HG03342 (cell line): ENCODE results near the gene STRA8.
A peak's percentile ranks its signal among the peaks of the same experiment; 100 is the strongest.

Experiments used
- ATAC-seq: cut with Tn5 transposase; IDR thresholded peaks from one replicate; pipeline ENCODE4 v1.9.1; 2021; ENCODE audit warnings: mild to moderate bottlenecking, moderate library complexity; ENCODE audit not compliant: unreplicated experiment

The STRA8 gene, protein sequence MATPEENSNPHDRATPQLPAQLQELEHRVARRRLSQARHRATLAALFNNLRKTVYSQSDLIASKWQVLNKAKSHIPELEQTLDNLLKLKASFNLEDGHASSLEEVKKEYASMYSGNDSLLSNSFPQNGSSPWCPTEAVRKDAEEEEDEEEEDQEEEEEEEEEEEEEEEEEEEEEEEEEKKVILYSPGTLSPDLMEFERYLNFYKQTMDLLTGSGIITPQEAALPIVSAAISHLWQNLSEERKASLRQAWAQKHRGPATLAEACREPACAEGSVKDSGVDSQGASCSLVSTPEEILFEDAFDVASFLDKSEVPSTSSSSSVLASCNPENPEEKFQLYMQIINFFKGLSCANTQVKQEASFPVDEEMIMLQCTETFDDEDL

DNA sequence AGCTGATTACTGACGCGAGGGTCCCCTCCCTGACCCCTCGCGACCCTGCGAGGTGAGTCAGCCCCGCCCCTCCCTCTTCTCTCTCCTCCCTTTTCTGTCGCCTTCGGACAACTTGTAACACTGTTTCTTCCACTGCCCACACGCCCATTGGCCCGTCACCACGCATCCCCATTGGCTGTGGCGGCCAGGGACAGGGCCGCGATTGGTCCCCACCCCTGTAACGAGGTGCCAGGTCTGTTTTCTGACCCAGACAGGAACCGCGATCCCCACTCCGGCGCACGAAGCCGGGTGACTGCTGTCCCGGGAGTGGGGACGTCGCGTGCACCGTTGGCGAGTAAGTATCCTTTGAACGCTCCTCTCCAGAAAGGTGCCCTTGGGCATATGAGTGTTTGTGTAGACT, at the start of gene STRA8:
TSS of gene STRA8 (plus strand) at position 269 of the 400 bp plus-strand sequence. CDS start 6,687 bp downstream, outside the sequence.
- ATAC-seq = no peak

DNA sequence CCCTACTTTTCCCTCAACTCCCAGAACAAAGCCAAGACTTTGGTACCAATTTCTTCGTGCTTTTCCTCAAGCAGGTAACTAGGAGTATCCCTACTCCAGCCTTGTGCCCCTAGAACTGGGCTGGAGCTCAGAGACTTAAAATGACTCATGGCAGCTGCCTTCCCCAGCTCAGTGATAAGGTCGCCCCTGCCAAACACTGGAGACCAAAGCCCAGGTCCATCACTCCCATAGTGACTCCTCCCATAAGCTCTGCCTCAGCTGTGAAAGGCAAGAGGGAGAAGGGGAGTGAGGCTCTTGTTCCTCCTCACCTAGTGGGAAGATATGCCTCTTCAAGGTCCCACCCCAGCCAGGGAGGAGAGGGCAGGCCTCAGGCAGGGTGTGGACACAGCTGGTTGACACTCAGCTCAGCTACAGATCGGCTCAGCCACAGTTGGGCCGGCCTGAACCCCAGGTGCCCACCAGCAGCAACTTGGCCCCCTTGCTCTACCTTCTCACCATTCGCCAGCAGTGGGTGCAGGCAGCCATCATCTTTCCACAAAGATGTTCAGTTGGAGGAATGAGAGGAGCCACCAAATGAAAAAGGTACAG, 49.3 kb upstream of the STRA8 start:
- no peak for ATAC-seq

DNA sequence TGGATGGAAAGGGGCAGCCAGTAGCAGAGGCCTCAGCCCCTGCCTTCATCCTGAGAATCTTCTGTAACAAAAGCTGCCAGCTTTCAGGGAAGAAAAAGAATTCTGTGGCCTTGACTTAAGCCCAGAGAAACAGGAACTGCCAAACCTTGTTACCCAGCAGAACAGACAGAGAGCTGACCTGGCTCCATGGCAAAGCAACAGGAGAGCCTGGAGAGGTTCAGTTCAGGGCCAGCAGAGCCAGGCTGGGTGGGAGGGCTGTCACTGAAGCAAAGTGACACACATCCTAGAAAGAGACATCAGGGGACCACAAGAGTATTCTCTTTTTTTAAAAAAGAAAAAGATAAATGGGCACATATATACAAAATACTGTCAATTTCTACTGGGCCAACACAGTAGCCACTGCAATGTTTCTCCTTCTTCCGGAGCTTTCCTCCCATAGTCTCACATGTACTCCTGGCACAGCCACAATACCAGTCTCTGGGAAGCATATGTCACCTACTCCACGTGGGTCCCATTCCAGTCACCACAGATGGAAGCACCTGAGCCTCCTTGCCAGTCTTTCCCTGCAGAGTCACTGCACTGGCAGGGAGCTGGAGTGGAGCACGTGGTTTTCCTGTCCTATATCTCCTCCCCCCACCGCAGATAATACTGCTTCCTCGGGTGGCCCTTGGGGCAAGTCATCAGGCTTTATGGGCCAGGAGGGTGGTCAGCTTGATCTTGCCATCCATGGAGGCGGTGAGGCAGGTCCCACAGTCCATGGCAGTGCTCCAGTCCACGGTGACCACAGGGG, 48.0 kb upstream of the STRA8 start:
- ATAC-seq = no peak

DNA sequence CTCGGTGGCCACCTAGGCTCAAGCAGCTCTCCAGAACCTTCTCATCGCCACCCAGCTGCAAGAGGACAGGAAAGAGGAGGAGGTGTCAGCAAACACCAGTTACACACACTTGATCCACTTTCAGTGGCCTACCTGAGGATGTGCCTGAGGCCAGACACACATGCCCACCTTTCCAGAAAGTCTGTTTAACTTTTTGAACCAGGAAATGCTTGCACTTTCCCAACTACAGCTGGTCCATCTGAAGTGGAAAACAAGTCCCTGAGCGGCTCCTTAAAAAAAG, 47.4 kb upstream of the STRA8 start:
- no peak for ATAC-seq

DNA sequence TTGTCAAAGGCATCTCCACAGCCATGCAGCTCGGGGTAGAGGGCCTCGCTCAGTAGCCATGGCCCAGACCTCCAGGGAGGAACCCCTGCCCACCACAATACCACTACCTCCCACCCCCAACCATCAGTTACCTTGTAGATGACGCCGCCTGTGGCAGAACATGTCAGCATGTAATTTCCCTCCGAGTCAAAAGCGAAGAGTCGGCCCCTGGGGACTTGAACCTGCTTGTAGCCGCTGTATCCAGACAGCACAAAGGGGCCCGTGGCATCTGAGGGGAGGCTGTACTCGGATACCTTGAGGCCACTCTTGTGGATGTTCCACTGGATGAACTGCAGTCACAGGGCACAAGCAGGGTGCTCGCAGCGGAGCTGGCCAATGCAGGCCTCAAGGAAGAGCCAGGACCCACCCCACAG, 46.8 kb upstream of the STRA8 start:
- peak; percentile 57 for ATAC-seq

DNA sequence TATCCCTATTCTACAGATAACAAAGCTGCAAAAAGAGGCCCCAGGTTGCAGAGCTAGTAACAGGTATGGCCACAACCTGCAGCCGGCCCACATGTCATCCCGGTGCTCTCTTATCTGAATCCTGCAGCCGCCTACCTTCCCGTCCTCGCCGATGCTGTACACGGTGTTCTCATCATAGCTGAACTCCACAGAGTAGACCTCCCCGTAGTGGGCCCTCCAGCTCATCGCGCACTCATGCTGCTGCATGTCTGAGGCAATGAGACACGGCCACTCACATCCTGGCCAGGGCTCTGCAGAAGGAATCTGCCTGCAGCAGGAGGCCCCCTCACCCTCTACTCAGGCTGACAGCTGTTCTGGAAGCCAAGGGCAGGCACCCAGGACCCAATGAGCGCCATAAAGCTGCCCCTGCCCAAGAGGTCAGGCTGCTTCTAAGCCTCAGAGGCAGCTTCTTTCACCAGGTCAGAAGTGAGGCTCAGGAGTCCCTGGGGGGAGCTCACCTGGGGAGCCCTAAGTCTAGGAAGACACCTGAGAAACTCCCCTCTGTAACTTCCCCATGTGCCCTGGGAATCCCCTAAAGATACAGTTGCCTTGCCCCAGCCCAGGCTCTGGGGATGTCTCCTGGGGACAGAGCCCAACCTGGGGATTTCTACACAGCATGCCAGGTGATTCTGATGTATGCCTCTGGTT, 45.2 kb upstream of the STRA8 start:
- peak; percentile 46 for ATAC-seq

DNA sequence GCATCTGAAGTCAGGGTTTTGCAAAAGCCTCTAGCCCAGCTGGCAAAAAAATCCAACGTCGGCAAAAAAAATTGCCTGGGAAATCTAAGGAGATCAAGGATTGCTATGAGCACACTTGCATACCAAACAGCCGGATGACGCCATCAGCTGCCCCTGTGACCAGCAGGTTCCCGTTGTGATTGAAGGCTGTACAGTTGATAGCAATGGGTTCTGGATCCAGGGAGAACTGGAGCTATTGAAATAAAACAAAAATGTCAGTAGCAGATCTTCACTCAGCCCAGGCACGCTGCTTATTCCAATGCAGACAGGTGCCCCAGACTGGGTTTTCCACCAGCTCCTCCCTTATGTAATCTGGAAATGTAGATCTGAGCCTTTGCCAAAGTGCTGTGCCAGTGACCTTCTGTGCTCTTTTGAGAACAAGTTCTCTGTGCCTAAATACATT, 44.4 kb upstream of the STRA8 start:
- ATAC-seq = no peak

DNA sequence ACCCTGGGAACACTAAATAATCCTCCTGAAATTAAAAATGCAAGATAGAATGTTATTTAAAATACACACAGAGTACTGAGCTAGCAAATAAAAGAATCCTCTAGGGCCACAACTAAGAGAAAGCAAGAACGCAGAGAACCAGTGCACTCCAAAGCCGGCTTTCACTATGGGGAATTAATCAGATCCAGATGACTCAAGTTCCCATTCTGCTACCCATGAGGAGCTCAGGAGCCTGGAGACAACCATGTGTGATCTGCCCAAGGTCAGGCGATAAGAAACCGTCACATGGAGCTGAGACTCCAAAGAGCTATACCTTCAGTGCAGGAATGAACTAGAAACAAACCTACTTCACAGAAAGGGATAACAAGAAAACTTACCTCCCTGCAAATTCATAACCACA, 43.7 kb upstream of the STRA8 start:
- ATAC-seq = no peak

DNA sequence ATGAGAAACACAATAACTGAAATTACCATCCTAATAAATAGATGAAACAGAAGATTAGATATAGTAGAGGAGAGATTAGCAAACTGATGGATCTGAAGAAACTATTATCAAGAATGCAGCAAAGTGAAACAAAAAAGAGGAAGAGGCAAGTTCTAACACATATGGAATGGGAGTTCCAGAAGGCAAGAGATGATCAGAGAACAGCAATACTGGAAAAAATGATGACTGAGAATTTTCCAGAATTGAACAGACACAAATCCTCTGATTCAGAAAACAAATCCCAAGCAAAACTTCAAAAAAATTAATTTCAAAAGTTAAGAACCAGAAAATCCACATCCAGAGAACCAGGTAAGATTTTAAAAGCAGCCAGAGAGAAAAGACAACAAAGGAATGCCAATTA, 42.9 kb upstream of the STRA8 start:
- ATAC-seq = no peak

DNA sequence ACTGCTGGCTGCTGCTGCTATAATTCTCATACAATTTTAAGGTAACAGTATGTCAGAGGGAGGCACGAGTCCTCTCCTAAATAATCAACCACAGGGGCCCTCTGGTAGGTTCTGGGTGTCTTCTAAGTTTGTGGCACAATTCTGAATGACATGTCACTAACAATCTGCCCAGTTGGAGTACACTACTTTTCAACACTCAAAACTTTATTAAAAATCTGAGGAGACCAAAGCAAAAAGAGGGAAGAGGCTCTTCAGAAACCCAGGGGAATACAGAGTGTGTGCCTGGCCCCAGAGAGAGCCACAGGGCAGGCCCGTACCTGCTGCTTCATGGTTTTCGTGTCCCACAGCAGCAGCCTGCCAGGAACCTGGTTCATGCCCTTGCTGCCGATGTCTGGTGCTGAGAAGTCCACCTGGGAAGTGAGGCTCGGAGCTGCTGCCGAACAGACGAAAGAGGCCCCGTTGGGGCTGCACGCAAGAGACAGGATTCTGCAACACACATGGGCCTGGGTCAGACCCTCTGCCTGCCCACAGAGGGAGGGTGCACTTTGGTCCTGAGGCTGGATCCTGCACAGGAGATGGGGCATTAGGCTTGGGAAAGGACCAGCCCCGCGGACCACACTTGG, 40.6 kb upstream of the STRA8 start:
- ATAC-seq = no peak

DNA sequence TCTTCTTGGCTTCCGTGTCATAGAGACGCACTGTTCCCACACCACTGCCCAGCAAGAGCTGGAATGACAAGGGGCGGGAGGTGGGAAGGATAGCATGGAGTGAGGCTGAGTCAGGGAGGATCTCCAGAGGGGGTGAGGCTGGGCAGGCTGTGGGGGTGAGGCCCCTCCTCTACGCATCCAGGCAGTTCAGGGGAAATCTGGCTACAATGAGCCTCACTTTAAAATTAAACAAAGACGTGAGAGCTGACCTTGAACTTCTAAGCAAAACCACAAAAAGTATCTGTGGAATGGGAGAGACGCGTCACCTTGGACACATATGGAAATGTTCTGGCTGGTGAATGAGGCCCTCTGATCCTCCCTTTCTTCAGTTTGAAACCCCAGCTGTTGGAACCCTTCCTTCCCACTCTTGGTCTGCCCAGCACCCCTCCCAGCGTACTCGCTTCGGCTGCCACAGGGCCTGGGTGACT, 40.0 kb upstream of the STRA8 start:
- ATAC-seq = no peak

DNA sequence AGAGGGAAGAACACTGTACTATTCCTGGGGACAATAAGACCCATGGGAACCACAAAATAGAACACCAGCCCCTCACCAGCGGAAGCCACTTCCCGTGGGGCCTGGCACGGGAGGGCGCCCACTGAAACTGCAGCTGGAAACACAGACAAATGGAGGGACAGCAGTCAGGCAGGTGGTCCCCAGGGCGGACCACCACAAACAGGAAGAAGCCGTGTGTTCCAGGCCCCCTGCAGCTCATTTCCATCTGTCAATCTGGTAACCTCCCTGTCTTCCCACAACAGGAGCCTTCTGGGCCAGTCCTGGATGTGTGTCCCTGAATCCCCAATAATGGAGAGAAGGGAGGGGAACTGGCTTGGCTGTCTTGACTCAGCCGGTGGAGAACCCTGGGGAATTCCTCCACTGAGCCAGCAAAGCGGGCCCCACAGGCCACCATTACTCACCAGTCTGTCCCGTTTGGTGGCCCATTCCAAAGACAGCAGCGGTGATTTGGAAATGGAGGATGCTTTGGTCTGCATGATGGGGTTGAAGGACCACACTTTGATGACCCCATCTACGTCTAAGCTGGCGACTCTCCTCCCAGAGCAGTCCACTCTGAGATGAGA, 39.0 kb upstream of the STRA8 start:
- no peak for ATAC-seq

DNA sequence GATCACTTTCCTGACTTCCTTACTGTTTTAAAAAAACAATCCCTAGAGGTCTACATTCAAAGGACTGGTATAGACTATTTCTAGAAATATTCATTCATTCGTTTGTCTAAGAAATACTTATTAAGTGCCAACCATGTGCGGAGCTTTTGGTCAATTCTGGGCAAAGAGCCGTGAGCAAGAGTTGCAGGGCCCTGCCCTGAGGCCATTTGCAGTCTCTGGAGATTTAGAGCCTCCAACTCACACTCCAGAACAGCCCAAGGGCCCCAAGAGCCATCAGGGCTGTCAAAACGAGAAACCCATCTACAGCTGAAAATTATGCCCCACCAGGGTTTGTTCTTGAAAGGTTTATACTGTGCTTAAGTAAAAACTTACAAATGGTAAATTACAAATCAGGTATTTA, 38.5 kb upstream of the STRA8 start:
- no peak for ATAC-seq

DNA sequence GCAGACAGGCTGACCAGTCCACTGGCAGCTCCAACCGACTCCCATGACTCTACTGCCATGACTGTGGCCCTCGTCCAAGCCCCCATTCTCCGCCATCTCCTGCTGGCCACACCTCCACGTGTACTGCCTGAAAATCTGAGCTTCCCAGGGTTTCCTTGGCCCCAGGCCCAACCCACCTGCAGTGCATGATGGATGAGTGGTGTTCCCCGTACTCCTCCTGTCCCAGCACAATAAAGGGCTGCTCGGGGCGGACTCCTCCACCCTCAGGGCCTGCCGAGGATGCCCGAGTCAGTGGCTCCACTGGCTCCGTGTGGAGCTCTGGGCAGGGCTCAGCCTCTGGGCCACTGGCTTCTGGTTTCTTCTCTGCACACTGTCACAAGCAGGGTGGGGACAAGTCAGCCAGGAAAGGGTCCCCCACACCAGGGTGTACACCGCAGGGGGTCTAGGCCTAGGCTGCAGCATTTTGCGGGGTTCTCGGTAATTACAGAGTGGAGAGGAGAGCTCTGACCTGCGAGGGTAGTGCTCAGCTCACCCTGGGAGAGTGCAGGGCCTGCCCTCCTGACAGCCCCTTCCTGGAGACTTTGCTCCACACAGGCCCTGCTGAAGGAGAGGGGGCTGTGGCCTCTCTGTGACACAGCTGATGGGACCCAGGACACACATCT, 37.5 kb upstream of the STRA8 start:
- ATAC-seq = no peak

DNA sequence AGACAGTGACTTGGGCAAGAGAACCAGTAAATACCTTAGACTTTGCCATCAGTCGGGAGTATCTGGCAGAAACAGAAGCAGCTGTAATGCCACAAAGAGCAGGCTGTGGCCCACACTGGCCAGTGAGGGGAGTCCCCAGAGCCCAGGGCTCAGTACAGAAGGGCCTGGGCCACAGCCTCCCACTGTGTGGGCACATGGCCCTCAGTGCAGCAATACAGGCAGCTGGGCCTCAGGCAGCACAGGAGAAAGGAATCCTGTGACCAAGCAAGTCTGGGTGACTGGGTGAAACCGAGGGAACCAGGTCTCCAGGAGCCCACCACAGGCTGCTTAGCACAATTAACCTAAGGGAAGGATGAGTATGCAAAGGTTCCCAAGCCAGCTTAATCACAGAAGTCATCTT, 36.3 kb upstream of the STRA8 start:
- ATAC-seq = no peak

DNA sequence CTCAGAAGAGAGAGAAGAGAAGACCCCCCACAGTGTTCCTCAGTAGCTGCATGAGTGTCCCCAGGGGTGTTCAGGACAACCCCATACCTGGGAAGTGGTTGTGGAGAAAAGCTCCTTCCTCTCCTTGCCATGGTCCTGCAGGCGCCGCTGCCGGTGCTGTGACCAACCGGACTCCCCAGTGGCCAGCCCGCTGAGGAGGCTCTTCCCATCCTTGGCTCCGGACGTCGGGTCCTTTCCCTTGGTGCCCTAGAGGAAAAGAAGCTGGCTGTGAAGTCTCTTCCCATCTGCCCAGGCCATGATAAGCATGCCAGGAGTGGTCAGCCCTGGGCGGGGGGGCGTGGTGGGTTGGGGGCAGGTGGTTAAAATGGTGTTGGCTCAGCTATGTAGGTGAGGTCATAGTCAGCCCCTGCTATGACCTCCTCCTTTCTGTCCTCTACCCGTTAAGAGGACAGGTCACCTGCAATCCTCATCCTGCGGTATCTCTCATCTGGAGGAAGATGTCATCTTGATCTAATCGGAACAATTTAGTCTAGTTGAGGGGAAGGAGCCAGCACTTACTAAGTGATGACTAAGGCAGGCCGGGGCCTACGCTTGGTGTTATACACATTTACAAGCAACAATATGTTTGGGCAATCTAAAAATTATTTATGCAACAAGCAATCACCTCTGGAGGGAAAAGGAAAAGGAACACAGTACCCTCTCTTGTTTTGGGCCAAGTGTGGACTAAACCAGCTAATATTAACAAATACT, 35.6 kb upstream of the STRA8 start:
- no peak for ATAC-seq

DNA sequence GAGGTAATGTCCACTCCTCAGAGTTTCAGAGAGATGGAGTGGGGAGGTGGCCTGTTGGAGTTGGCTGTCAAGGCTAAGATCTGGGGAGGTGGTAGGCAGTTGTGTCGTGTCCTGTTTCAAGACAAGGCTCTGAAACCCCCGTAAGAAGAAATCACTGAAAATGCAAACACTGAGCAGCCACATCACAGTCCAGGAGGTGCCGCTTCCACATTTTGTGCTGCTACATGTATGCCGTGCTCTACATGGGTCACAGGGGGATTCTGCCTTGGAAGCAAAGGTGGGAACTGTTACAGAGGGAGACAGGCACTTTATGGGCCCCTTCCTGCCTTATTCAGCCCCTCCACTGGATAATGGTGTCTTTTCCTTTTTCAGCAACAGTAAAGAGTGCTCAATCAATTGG, 34.2 kb upstream of the STRA8 start:
- ATAC-seq = no peak

DNA sequence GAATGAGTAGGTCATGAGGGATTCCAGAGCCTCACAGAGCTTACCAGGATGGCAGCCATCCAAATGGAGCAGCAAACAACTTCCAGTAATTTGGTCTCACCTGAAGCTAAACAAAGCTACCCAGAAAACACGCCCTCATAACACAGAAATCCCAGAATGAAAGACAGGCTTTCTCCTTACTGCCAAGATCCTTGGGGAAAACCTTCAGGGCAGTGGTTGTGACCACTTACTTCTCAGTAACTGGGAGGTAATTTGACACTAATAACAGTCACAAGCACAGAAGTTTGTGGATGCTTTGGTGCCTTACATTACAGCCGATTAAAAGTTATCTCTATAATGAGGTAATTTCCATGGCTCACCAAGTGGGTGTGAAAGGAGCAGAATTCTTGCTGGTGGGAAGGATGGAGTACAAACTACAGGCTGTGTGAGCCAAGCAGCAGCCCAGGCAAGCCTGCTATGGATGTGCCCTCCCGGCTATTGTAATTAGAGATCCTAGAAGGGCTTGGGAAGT, 32.8 kb upstream of the STRA8 start:
- ATAC-seq = no peak

DNA sequence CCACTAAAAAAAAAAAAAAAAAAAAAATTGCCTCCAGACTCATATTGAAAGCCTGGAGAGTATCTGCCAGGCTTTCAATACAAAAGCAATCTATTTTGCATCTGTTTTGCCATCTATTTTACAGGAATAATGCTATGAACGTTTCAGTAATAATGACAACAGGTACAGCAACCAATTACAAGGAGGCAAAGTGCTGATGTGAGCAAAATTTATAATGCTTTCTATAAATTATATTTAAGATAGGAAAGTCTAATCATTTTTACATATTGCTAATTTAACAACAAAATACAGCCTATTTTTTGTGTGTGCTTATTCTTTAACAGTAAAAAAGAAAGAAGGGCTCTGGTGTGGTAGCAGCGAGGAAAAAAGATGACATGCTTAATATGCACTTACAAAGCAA, 32.3 kb upstream of the STRA8 start:
- ATAC-seq = no peak
